GM21515 (cell line): ENCODE data around the gene TYSND1.
"Not testable (repeated sequence)": the region's sequence is repeated elsewhere in the genome, so short reads cannot be mapped to it uniquely, and the experiment has no call there.

Source experiments
- ATAC-seq: cut with Tn5 transposase; IDR thresholded peaks from one replicate; pipeline ENCODE4 v1.9.1; 2021; ENCODE audit not compliant: unreplicated experiment

Gene TYSND1

GRCh38 chr10:70166394-70166793, 19.9 kb upstream of the TYSND1 start:
- no peak for ATAC-seq

GRCh38 chr10:70164163-70164562, 17.7 kb upstream of the TYSND1 start:
- ATAC-seq: no peak

- no peak for ATAC-seq
Observed at GRCh38 chr10:70163448-70163847, 16.9 kb upstream of the TYSND1 start.

GRCh38 chr10:70162892-70163201, 16.3 kb upstream of the TYSND1 start:
- ATAC-seq: peak; percentile 62

- peak; percentile 15 for ATAC-seq
Observed at GRCh38 chr10:70162151-70162891, 15.8 kb upstream of the TYSND1 start.

- ATAC-seq: no peak
Observed at GRCh38 chr10:70160798-70161197, 14.3 kb upstream of the TYSND1 start.

GRCh38 chr10:70159366-70159765, 12.9 kb upstream of the TYSND1 start:
- not testable (repeated sequence) for ATAC-seq

- ATAC-seq: no peak
Observed at GRCh38 chr10:70158113-70158512, 11.6 kb upstream of the TYSND1 start.

GRCh38 chr10:70155255-70155838, 8.8 kb upstream of the TYSND1 start:
- no peak for ATAC-seq

GRCh38 chr10:70148516-70148915, 2.0 kb upstream of the TYSND1 start:
- no peak for ATAC-seq

GRCh38 chr10:70147259-70147625, 742 bp upstream of the TYSND1 start:
- no peak for ATAC-seq

- peak; percentile 52 for ATAC-seq
Observed at GRCh38 chr10:70145666-70146488, 623 bp downstream of the TYSND1 start.

GRCh38 chr10:70145166-70145665, 1.3 kb downstream of the TYSND1 start:
- peak; percentile 13 for ATAC-seq

- ATAC-seq: no peak
Observed at GRCh38 chr10:70144372-70145110, 2.0 kb downstream of the TYSND1 start.

- ATAC-seq: no peak
Observed at GRCh38 chr10:70142555-70142954, 3.9 kb downstream of the TYSND1 start.

GRCh38 chr10:70140297-70140696, 6.2 kb downstream of the TYSND1 start:
- no peak for ATAC-seq

GRCh38 chr10:70139997-70140250, 6.6 kb downstream of the TYSND1 start:
- ATAC-seq: no peak

GRCh38 chr10:70139151-70139996, 7.1 kb downstream of the TYSND1 start:
- no peak for ATAC-seq

- no peak for ATAC-seq
Observed at GRCh38 chr10:70137927-70138883, 8.3 kb downstream of the TYSND1 start.
